Stomach (tissue), 9 donors: ENCODE measurements around the gene TRABD2B. TPM values are rescaled to one million over a fixed set of nuclear protein-coding genes. Genes with fewer than 3 reads are reported as not detected.

Source experiments
- DNase-seq, 2 donors: peaks; one replicate each; pipeline versions ENCODE4 v3.0.0 to v3.0.0-alpha.2; 2013 to 2019
- H3K27ac ChIP-seq, 5 donors: fragments of 200-600 bp in 4 of 5; sonication (generic) in 4 of 5; one replicate each; pipeline ENCODE4 v1.5.1; 2013 to 2019; ENCODE audit warnings: mild to moderate bottlenecking in 1 of 5, moderate library complexity in 1 of 5
- H3K27me3 ChIP-seq, 3 donors: fragments of 200-600 bp; sonication (generic); one replicate each; pipeline ENCODE4 v1.5.1; 2017 to 2019; ENCODE audit warnings: mixed run types in 1 of 3
- H3K36me3 ChIP-seq, 4 donors: fragments of 200-600 bp; sonication (generic); 1 replicate in 3 of 4; 2 replicates in 1 of 4; pipeline ENCODE4 v1.5.1; 2016 to 2019
- H3K4me1 ChIP-seq, 4 donors: fragments of 200-600 bp; sonication (generic); one replicate each; pipeline ENCODE4 v1.5.1; 2016 to 2019
- H3K4me3 ChIP-seq, 4 donors: fragments of 200-600 bp; sonication (generic) in 3 of 4; one replicate each; pipeline ENCODE4 v1.5.1; 2016 to 2019; ENCODE audit warnings: mild to moderate bottlenecking in 1 of 4
- H3K9me3 ChIP-seq, 4 donors: fragments of 200-600 bp; sonication (generic); one replicate each; pipeline ENCODE4 v1.5.1; 2016 to 2019
- EP300 ChIP-seq: sonication (generic); formaldehyde crosslinking; IDR thresholded peaks from one replicate; pipeline ENCODE4 v1.6.1; 2017; ENCODE audit warnings: antibody characterized with exemption
- POLR2A ChIP-seq, 4 donors: fragments of 450-650 bp; IDR thresholded peaks; one replicate each; pipeline ENCODE4 v1.6.1; 2016; ENCODE audit warnings: antibody characterized with exemption in 4 of 4, control low read depth in 2 of 4, mild to moderate bottlenecking in 1 of 4, moderate library complexity in 1 of 4
- POLR2AphosphoS5 ChIP-seq, 3 donors: sonication (generic); formaldehyde crosslinking; IDR thresholded peaks; one replicate each; pipeline ENCODE4 v1.6.1; 2016; ENCODE audit warnings: antibody characterized with exemption in 3 of 3
- WGBS, 5 donors: extraction: QIAGEN DNeasy Blood & Tissue Kit in 3 of 5; methylation state at CpG; one replicate each; pipeline versions ENCODE4 v1.1.5 to v1.1.7; 2013 to 2018; 5-methylcytosine and 5-hydroxymethylcytosine counted together
- intact Hi-C: fragments of 100-400 bp; cut with DNase I; formaldehyde crosslinking; loops from one replicate; pipeline ENCODE4 v1.15.1; 2023; ENCODE audit warnings: low total_unique reads
- polyA plus RNA-seq, 3 donors: library from polyadenylated mRNA; stranded (reverse); fragments of 200-250 nt; gene quantifications; one replicate each; pipeline ENCODE4 v1.2.3, GENCODE V29; 2013
- total RNA-seq, 5 donors: library from RNA; depleted of rRNA; stranded (reverse); fragments of >200 nt; gene quantifications; one replicate each; pipeline versions ENCODE4 v1.1.0 to v1.2.3, GENCODE V29; 2014 to 2016
- TF ChIP-seq, protein P1 (sequence below), 7 experiments: fragments of 450-650 bp in 4 of 7; fragments of 200-600 bp in 3 of 7; sonication (generic) in 3 of 7; IDR thresholded peaks; one replicate each; pipeline ENCODE4 v1.5.1; 2016 to 2019; ENCODE audit warnings: antibody characterized with exemption in 7 of 7, control low read depth in 2 of 7, mild to moderate bottlenecking in 1 of 7
- donor health status: healthy with polysubstance abuse.
- donor health status: Bipolar disorder and iron deficiency.
- donor health status: healthy.

TRABD2B gene
- total and polyA plus RNA-seq, 8 donors = 0.31 to 2.0 (median 0.93) TPM; not detected in 1

- DNase-seq = no peak
- Histone ChIP-seq H3K27ac (no peak overlapping the region), H3K4me1 (no peaks in the 10 kb centered on the region), H3K36me3 (no peaks in the 10 kb centered on the region), H3K4me3 (no peak overlapping the region), H3K27me3 (no peaks in the 10 kb centered on the region), H3K9me3 (no peaks in the 10 kb centered on the region)
- intact Hi-C loops = no loop called here
- TF ChIP-seq POLR2AphosphoS5 (IDR thresholded peaks at IDR 0.05) (no peak), EP300 (no peak), POLR2A (IDR thresholded peaks at IDR 0.05) (no peak)
- TF ChIP-seq, protein P1, sequence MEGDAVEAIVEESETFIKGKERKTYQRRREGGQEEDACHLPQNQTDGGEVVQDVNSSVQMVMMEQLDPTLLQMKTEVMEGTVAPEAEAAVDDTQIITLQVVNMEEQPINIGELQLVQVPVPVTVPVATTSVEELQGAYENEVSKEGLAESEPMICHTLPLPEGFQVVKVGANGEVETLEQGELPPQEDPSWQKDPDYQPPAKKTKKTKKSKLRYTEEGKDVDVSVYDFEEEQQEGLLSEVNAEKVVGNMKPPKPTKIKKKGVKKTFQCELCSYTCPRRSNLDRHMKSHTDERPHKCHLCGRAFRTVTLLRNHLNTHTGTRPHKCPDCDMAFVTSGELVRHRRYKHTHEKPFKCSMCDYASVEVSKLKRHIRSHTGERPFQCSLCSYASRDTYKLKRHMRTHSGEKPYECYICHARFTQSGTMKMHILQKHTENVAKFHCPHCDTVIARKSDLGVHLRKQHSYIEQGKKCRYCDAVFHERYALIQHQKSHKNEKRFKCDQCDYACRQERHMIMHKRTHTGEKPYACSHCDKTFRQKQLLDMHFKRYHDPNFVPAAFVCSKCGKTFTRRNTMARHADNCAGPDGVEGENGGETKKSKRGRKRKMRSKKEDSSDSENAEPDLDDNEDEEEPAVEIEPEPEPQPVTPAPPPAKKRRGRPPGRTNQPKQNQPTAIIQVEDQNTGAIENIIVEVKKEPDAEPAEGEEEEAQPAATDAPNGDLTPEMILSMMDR (IDR thresholded peaks at IDR 0.05) = no peak
- 76 to 96% (median 87%) methylated on average over 4 of the region's 4 CpGs for WGBS, 5 donors
Measured at GRCh38 chr1:47788761-47789160, 208.4 kb downstream of the TRABD2B start.

GRCh38 chr1:47787560-47787959 lies 209.6 kb downstream of the TRABD2B start:
- Histone ChIP-seq H3K36me3 (no peaks in the 10 kb centered on the region), H3K27me3 (no peaks in the 10 kb centered on the region), H3K4me1 (no peaks in the 10 kb centered on the region), H3K4me3 (no peak overlapping the region), H3K27ac (no peak overlapping the region), H3K9me3 (no peaks in the 10 kb centered on the region)
- WGBS, 5 donors = 93 to 100% (median 98%) methylated on average over 1 of the region's 1 CpG
- intact Hi-C loops = no loop called here
- TF ChIP-seq POLR2A (IDR thresholded peaks at IDR 0.05) (no peak), POLR2AphosphoS5 (IDR thresholded peaks at IDR 0.05) (no peak), EP300 (no peak)
- TF ChIP-seq, protein P1 (IDR thresholded peaks at IDR 0.05) = no peak
- DNase-seq = no peak

DNA sequence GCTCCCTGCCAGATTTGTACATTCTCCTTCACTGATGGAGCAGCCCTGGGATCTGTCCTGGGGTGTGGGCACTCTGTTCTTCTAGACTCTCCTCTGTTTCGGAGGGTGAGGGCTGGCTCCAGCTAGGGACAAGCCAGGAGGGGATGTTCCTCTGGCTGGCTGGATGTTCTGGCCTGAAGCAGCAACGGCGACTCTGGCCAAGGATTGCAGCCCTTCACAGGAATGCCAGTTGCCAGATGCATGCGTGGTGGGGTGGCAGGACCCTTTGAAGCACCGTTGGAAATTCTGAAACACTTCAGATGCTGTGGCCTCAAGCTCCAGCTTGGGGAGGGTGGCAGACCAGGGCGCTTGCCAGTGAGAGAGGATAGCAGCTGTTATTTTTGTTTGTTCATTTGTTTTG lies 210.9 kb downstream of the TRABD2B start:
- no peak for DNase-seq
- Histone ChIP-seq H3K27ac (no peak overlapping the region), H3K27me3 (no peaks in the 10 kb centered on the region), H3K4me1 (peaks cover 0 to 3% (median under 1%) of the 10 kb centered on the region in 4 donors), H3K36me3 (no peaks in the 10 kb centered on the region), H3K4me3 (no peak overlapping the region), H3K9me3 (no peaks in the 10 kb centered on the region)
- TF ChIP-seq EP300 (no peak), POLR2A (IDR thresholded peaks at IDR 0.05) (no peak), POLR2AphosphoS5 (IDR thresholded peaks at IDR 0.05) (no peak)
- TF ChIP-seq, protein P1 (IDR thresholded peaks at IDR 0.05) = no peak
- intact Hi-C loops = no loop called here
- 67 to 83% (median 82%) methylated on average over 6 of the region's 6 CpGs for WGBS, 5 donors

DNA sequence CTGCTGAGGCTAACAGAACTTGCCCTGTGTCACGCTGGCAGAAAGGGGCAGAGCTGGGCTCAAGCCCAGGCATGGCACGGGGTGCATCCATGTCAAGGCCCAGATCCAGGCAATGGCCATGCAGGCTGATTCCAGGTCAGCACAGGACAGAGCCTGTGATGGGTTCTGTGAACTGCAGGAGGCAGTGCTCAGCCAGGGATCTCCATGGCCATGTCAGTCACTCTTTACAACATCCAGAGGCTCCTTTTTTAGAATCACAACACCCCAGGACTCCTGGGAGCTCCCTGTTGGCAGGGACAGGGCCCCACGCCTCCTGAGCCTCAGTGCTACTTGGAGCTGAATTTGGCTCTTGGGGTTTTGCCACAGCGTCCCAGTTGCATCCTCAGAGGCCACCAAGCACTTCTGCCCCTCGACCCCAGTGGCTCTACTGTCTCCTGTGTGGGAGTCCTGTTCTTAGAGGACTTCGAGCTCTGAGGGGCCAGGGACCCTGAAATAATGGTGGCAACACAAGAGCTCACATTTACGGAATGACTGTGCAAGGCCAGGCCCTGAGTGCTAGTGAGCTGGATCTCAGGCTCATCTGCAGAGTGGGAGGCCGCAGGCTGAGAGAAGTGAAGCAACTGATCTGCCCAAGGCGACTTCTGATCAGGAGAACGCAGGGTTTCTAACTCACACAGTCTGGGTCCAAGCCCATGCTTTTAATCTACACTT lies 211.5 kb downstream of the TRABD2B start:
- Histone ChIP-seq H3K4me3 (no peak overlapping the region), H3K36me3 (no peaks in the 10 kb centered on the region), H3K27ac (peak overlapping the region in 1 of 5 donors; percentile 13), H3K4me1 (peaks cover 0 to 7% (median 6%) of the 10 kb centered on the region in 4 donors), H3K9me3 (no peaks in the 10 kb centered on the region), H3K27me3 (no peaks in the 10 kb centered on the region)
- TF ChIP-seq POLR2A (IDR thresholded peaks at IDR 0.05) (no peak), POLR2AphosphoS5 (IDR thresholded peaks at IDR 0.05) (no peak), EP300 (no peak)
- TF ChIP-seq, protein P1 (IDR thresholded peaks at IDR 0.05) = no peak
- peak in 1 of 2 donors; percentile 43 for DNase-seq
- 82 to 90% (median 87%) methylated on average over 8 to 10 of the region's 10 CpGs for WGBS, 5 donors
- intact Hi-C loops = no loop called here
